Stimulated activated CD8-positive, alpha-beta memory T cell treated with anti-CD3 and anti-CD28 coated beads, Interleukin-7, amount 100 ng/mL, for 1 hour (primary cell): ENCODE measurements around the gene DBI.

Experiments
- DNase-seq, 2 donors: peaks; one replicate each; pipeline ENCODE4 v3.0.0-alpha.2; 2020; ENCODE audit warnings: low read depth in 2 of 2

Gene DBI

GRCh38 chr2:119366649-119367471, at the start of gene DBI, which contains the start of gene C2orf76:
TSS of gene DBI (plus strand) at chr2:119366977. CDS start at chr2:119367052, 75 bp downstream.
TSS of gene C2orf76 (minus strand) at chr2:119366834. CDS start at chr2:119339959, 26,875 bp downstream.
- DNase-seq, result peak; percentile 82 to 84

GRCh38 chr2:119317554-119317953, 49.2 kb upstream of the DBI start:
- DNase-seq, result no peak

GRCh38 chr2:119319593-119319992, 47.2 kb upstream of the DBI start:
- no peak for DNase-seq

GRCh38 chr2:119323459-119323858, 43.3 kb upstream of the DBI start:
- no peak for DNase-seq

GRCh38 chr2:119324685-119325270, 42.0 kb upstream of the DBI start:
- no peak for DNase-seq

GRCh38 chr2:119326938-119327337, 39.8 kb upstream of the DBI start:
- no peak for DNase-seq

- no peak for DNase-seq
These were observed 39.3 kb upstream of the DBI start for GRCh38 chr2:119327431-119327830.

- no peak for DNase-seq
These were observed 33.8 kb upstream of the DBI start for GRCh38 chr2:119332953-119333352.

GRCh38 chr2:119333360-119333759, 33.4 kb upstream of the DBI start:
- DNase-seq, result no peak

- no peak for DNase-seq
These were observed 32.9 kb upstream of the DBI start for GRCh38 chr2:119333833-119334232.

GRCh38 chr2:119337749-119338148, 29.0 kb upstream of the DBI start:
- DNase-seq, result no peak

GRCh38 chr2:119338272-119338671, 28.5 kb upstream of the DBI start:
- DNase-seq, result no peak

GRCh38 chr2:119338826-119339561, 27.8 kb upstream of the DBI start:
- DNase-seq, result peak; percentile 15 to 23

- DNase-seq, result no peak
These were observed 27.2 kb upstream of the DBI start for GRCh38 chr2:119339562-119339923.

- DNase-seq, result no peak
These were observed 25.1 kb upstream of the DBI start for GRCh38 chr2:119341684-119342083.

GRCh38 chr2:119349289-119349688, 17.5 kb upstream of the DBI start:
- no peak for DNase-seq

- DNase-seq, result no peak
These were observed 16.3 kb upstream of the DBI start for GRCh38 chr2:119350311-119350998.

- no peak for DNase-seq
These were observed 14.4 kb upstream of the DBI start for GRCh38 chr2:119352357-119352756.

GRCh38 chr2:119354860-119355259, 11.9 kb upstream of the DBI start:
- no peak for DNase-seq

GRCh38 chr2:119359774-119360173, 7.0 kb upstream of the DBI start:
- DNase-seq, result no peak

GRCh38 chr2:119360423-119360966, 6.3 kb upstream of the DBI start:
- DNase-seq, result no peak

GRCh38 chr2:119364798-119365197, 2.0 kb upstream of the DBI start:
- DNase-seq, result no peak
